Coronary artery (tissue), 2 donors: ENCODE results near the gene RTP5.

Source experiments
- DNase-seq: peaks from one replicate; pipeline ENCODE4 v3.0.0-alpha.2; 2017; ENCODE audit warnings: low spot score
- H3K27ac ChIP-seq, 2 donors: fragments of 200-600 bp; sonication (generic); one replicate each; pipeline ENCODE4 v1.5.1; 2016 to 2019
- H3K4me3 ChIP-seq: fragments of 200-600 bp; sonication (generic); 2 replicates; pipeline ENCODE4 v1.5.1; 2016; ENCODE audit warnings: mild to moderate bottlenecking, moderate library complexity
- TF ChIP-seq, protein P1 (sequence below): fragments of 200-600 bp; sonication (generic); IDR thresholded peaks from one replicate; pipeline ENCODE4 v1.5.1; 2019; ENCODE audit warnings: antibody characterized with exemption

The RTP5 gene

DNA sequence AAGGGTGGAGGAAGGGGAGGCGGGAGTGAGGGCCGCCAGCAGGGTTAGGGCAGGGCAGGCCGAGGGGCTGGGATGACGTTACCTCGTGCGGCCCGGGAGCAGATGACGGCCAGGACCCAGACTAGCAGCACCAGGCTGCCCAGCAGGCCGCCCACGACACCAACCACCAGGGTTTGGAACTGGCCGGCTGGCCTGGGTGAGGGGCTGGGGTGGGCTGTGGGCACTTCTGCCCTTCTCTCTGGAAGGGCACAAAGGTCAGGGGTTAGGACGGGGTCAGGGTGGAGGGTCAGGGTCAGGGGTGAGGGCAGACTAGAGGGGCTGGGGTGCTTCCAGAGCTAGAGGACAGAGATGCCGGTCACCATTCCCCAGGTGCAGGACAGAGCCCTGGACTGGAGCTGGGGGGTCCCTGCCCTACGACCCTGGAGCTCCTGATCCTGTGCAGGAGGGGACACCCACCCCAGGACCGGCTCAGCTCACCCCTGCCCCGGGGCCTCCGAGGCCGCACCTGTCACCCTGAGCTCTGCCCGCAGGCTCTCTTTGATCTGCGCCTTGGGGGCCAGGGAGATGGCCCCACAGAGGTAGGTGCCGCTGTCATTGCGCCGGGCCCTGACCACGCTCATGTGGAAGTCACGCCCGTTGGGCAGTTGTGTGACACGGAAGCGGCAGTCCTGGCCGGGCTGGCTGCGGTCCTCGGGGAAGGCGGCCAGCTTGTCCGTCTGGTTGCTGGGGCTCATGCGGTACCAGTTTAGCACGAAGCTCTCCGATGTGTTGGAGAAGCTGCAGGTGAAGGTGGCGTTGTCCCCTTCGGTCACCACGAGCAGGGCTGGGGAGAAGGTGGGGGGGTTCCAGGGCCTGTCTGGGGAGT lies 17.2 kb upstream of the RTP5 start:
- no peak for DNase-seq
- H3K27ac ChIP-seq = no peak overlapping the region
- no peak overlapping the region for H3K4me3 ChIP-seq
- TF ChIP-seq, protein P1, sequence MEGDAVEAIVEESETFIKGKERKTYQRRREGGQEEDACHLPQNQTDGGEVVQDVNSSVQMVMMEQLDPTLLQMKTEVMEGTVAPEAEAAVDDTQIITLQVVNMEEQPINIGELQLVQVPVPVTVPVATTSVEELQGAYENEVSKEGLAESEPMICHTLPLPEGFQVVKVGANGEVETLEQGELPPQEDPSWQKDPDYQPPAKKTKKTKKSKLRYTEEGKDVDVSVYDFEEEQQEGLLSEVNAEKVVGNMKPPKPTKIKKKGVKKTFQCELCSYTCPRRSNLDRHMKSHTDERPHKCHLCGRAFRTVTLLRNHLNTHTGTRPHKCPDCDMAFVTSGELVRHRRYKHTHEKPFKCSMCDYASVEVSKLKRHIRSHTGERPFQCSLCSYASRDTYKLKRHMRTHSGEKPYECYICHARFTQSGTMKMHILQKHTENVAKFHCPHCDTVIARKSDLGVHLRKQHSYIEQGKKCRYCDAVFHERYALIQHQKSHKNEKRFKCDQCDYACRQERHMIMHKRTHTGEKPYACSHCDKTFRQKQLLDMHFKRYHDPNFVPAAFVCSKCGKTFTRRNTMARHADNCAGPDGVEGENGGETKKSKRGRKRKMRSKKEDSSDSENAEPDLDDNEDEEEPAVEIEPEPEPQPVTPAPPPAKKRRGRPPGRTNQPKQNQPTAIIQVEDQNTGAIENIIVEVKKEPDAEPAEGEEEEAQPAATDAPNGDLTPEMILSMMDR = no peak

DNA sequence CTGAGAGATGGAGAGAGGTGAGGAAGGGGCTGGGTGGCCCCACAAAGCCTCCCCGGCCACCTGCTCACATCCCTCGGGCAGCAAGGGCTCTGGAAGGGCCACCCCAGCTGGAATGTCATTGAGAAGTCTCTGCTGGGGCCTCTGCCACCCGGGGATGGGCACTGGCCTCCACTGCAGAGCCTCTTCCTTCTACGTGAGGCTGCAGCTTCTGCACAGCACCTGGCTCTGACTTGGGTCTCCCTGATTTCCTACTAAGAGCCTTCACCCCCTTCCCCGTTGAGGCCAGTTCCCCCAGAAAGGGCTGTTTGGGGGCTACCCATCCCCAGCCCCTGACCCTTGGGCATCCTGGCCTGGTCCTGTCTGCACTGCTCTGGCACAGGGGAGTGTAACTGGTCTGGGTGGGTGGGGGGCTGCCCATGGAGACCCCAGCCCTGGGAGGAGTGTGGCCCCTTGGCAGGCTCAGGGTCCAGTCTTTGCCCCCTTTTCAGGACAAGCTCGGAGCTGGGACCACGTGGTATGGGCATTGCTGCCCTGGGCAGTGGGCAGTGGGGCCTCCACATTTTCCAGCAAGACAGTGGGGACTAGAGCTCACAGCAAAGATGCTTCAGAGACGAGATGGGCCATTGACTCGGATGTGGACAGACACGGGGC lies 16.4 kb upstream of the RTP5 start:
- TF ChIP-seq, protein P1 = no peak
- H3K4me3 ChIP-seq = no peak overlapping the region
- DNase-seq = no peak
- no peak overlapping the region for H3K27ac ChIP-seq

DNA sequence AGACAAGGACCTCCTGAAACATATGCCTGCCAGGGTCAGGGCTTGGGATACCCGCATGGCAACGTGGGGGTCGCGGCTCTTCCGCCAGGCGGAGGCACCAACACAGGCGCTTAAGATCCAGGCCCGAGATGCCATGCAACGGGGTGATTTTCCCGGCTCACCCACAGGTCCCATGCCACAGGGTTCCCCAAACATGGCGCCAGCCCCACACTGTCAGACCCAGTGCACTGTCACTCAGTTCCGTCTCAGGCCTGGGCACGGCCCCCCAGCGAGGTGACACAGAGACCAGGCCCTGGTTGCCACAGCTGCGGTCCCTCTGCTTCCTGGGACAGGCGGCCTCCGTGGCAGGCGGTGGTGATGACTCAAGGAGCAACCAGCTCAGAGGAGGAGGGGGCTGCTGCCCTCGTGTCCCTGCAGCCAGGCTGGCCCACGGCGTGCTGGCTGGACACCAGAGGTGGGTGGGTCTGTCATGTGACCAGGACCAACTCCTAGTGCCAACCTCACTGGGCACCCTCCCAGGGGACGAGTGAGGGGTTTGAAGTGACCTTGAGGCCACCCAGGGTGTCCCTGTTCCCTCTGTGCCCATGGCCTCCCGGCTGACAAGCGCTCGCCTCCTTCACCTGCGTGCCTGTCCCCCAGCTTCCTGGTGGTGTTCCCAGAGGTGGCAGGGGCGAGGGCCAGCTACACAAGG lies 15.7 kb upstream of the RTP5 start:
- no peak overlapping the region for H3K27ac ChIP-seq
- H3K4me3 ChIP-seq = no peak overlapping the region
- no peak for DNase-seq
- TF ChIP-seq, protein P1 = no peak

DNA sequence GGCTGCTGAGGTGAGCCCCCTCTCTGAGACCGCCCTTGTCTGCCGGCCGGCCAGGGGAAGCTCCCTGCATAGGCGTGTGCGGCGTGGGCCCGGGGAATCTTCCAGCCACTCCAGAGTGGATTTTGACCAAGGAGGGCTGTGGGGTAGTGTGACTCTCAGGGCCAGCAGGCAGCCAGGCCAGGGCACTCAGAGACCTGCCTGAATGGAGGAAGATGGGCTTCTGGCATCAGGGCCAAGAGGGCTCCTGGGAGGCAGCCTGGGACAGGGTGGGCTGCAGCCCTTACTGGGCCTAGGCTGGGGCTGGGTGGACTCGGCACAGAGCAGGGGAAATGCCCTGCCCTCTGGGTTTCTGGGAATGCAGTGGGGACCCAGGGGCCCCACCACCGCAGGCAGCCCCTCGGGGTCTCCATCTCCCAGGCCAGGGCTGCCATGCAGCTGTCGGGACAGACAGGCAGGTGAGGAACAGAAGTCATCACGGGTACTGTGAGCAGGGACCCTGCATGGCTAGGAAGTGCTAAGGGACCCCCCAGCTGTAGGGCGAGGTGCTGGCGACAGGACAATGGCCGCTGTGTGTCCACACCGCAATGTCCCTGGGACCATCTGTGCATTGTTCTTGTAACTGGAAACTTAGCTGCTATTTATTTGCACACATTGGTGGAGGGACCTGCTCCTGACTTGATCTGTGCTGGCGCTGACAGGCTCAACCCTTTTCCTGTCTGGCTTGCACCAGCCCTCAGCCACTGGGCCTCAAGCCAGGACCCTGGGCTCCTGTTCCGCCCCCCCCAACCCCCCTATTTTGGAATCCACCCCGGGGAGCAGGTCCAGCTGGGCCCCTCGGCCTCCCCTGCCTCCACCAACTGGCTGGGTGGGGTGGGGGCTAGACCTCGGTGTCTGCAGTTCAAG lies 14.9 kb upstream of the RTP5 start:
- H3K27ac ChIP-seq = no peak overlapping the region
- no peak for DNase-seq
- TF ChIP-seq, protein P1 = no peak
- no peak overlapping the region for H3K4me3 ChIP-seq

DNA sequence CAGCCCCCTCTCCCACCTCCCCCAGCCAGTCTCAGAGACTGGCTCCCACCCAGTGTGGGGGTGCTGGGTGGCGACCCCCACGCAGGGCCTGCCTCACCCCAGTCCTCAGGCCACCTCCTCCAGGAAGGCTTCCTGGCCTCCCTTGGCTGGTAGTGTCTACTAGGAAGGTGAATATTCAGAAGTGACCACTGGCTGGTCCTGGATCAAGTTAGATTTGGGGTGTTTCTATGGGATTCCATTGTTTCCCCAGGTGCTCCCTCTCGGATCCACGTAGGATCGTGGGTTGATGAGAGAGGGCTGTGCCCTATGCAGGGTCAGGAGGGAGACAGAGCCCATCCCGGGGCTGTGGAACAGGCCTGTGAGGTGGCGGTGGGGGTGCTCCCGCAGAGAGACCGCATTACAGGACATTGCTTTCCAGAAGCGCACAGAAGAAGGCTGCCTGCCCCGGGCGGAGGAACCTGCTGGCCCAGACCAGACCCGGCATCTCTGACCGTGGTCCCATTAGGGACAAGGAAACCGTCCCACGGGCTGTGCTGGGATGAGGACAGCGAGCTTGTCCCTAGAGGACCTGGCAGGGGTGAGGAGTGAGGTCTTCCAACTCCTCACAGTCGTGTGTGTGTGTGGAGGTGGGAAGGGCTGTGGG lies 14.2 kb upstream of the RTP5 start:
- DNase-seq = no peak
- Histone ChIP-seq H3K4me3 (no peak overlapping the region), H3K27ac (no peak overlapping the region)
- TF ChIP-seq, protein P1 = no peak

DNA sequence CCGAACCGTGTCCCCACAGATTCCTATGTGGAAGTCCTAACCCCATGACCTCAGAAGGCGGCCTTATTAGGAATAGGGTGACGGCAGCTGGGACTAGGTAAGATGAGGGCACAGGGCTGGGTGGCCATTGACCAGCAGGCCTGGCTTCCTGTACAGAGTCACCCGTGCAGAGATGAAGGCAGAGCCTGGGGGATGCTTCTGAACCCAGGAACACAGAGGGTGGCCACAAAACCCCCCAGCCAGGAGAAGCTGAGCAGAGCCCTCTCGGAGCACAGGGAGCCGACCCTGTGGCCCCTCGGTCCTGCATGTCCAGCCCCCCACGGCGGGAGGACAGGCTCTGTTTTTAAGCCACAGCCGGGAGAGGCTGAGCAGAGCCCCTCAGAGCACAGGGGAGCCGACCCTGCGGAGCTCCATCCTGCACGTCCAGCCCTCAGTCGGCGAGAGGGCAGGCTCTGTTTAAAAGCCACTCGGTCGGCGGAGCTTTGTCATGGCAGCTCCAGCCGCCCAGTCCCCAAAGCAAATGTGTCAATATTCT lies 13.6 kb upstream of the RTP5 start:
- H3K27ac ChIP-seq = no peak overlapping the region
- no peak for DNase-seq
- TF ChIP-seq, protein P1 = no peak
- H3K4me3 ChIP-seq = no peak overlapping the region
